Measurements from ENCODE around the gene RNF213. TPM values are rescaled to one million over a fixed set of nuclear protein-coding genes. Genes with fewer than 3 reads are reported as not detected.

RNF213 gene
- total RNA-seq, 1 experiment from 2014 or later = 70.5 TPM

GRCh38 chr17:80294210-80294609, 33.6 kb downstream of the RNF213 start:
- ATAC-seq = no peak
- Mint-ChIP-seq H3K4me1 (no peaks in the 10 kb centered on the region), H3K27ac (no peak overlapping the region), H3K36me3 (peaks cover 66% of the 10 kb centered on the region), H3K4me3 (no peak overlapping the region), H3K27me3 (ENCODE audit: low read depth) (no peaks in the 10 kb centered on the region), H3K9me3 (no peaks in the 10 kb centered on the region)
- TF ChIP-seq PRDM15 (CRISPR knock-in tag; IDR thresholded peaks at IDR 0.05) (no peak), CTCF (IDR thresholded peaks at IDR 0.05) (no peak), IRF1 (CRISPR knock-in tag; IDR thresholded peaks at IDR 0.05) (no peak), IRF2 (CRISPR knock-in tag; IDR thresholded peaks at IDR 0.05; ENCODE audit: borderline replicate concordance, low read depth) (no peak), EMX1 (CRISPR knock-in tag; IDR thresholded peaks at IDR 0.05) (no peak), ZSCAN18 (CRISPR knock-in tag; IDR thresholded peaks at IDR 0.05) (no peak), ESRRA (CRISPR knock-in tag; IDR thresholded peaks at IDR 0.05; ENCODE audit: borderline replicate concordance) (no peak), PRRX2 (CRISPR knock-in tag; IDR thresholded peaks at IDR 0.05) (no peak), ELF4 (CRISPR knock-in tag; IDR thresholded peaks at IDR 0.05; ENCODE audit: low read depth) (no peak), FOXP4 (CRISPR knock-in tag; IDR thresholded peaks at IDR 0.05) (no peak), NFATC4 (CRISPR knock-in tag; IDR thresholded peaks at IDR 0.05) (no peak)
- no peak for DNase-seq (ENCODE audit: low spot score)
- ChIA-PET CTCF (interaction anchor here (0.9 to 1.0 kb wide), 2 partner anchors 67 to 98 kb away, joined by 3 read pairs; no protein-coding TSS in a partner anchor), POLR2A (no interaction called here)

- H3K27me3 Mint-ChIP-seq (ENCODE audit: low read depth) = no peaks in the 10 kb centered on the region
- DNase-seq (ENCODE audit: low spot score) = no peak
- H3K27ac Mint-ChIP-seq = no peak overlapping the region
- H3K4me3 Mint-ChIP-seq = no peak overlapping the region
- H3K9me3 Mint-ChIP-seq = peaks cover 2% of the 10 kb centered on the region
- no peak for ATAC-seq
- H3K36me3 Mint-ChIP-seq = peaks cover 68% of the 10 kb centered on the region
- H3K4me1 Mint-ChIP-seq = no peaks in the 10 kb centered on the region
- POLR2A ChIA-PET = no interaction called here
- CTCF ChIA-PET = interaction anchor here (1.0 to 1.3 kb wide), 2 partner anchors 10 to 99 kb away, joined by 3 read pairs; no protein-coding TSS in a partner anchor
- TF ChIP-seq STAT6 (CRISPR knock-in tag; conservative IDR thresholded peaks at IDR 0.05; ENCODE audit: low read depth) = no peak
- TF ChIP-seq AFF4 (CRISPR knock-in tag; IDR thresholded peaks at IDR 0.05; ENCODE audit: borderline replicate concordance) = no peak
- no peak for TF ChIP-seq ZSCAN18 (CRISPR knock-in tag; IDR thresholded peaks at IDR 0.05)
- no peak for TF ChIP-seq FOXK1 (CRISPR knock-in tag; IDR thresholded peaks at IDR 0.05)
- TF ChIP-seq ERG (CRISPR knock-in tag; IDR thresholded peaks at IDR 0.05) = no peak
Measured at GRCh38 chr17:80294653-80295052, 34.0 kb downstream of the RNF213 start.

Data from WTC11 (cell line).